ENCODE measurements around the gene PAX7. TPM values are rescaled to one million over a fixed set of nuclear protein-coding genes. Genes with fewer than 3 reads are reported as not detected.

Gene PAX7
- total RNA-seq, 1 experiment from 2014 or later = 0.15 TPM

DNA sequence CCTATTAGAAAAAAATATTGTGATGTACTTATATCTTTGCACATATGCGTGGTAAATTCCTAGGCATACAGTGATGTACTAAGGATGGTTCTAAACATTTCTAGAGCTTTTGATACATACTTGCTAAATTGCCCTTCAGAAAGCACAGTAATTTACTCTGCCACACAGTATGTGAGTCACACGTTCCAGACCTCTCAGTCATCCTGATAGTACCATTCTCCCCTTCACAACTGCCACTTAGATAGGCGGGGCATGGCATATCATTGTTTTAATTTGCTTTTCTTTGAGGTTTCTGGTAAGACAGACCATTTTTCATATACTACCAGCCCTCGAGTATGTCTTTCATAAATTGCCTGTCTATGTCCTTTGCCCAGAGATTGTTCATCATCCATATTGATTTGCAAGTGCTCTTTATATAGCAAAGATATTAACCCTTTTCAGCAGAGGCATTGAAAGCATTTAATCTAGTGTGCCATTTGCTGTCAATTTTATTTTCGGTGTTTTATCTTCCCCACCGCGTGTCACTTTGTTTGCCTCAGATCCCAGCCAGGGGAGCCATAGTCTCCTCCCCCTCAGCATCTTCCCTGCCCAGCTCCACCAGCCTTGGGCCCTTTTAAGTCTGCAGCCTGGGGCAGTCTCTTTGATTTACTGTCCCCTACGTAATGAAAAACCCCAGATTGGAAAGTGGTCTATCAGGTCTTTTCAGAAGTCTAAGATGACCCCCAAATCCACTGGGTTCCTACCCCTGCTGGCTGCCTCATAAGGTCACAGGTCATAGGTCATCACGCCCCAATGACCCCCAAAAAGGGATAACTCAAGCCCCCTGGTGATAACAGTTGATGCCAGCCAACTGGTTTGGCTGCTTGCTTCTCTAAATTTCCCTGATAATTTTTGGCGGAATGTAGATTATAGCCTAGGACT lies 11.8 kb upstream of the PAX7 start:
- no peak overlapping the region for H3K18ac ChIP-seq (ENCODE audit: insufficient read length, low read depth, low read length)
- no peak overlapping the region for H3K23ac ChIP-seq (ENCODE audit: insufficient read length, low read depth, low read length)
- peaks cover 5 to 7% of the 10 kb centered on the region in 2 experiments; a peak in 2 of 4 replicates for H3K4me1 Mint-ChIP-seq
- no peak overlapping the region for H2AK5ac ChIP-seq (ENCODE audit: insufficient read length, low read length)
- H2BK15ac ChIP-seq (ENCODE audit: low read depth, low read length) = no peak overlapping the region
- H2AFZ ChIP-seq (ENCODE audit: low read length) = no peak overlapping the region
- no peak overlapping the region for H2BK120ac ChIP-seq (ENCODE audit: low read depth, low read length, poor library complexity, severe bottlenecking)
- no peaks in the 10 kb centered on the region for H4K20me1 ChIP-seq (ENCODE audit: control insufficient read depth, insufficient read depth, insufficient read length)
- H3K79me1 ChIP-seq (ENCODE audit: insufficient read depth, low read depth, low read length, poor library complexity, severe bottlenecking) = no peaks in the 10 kb centered on the region
- no peak overlapping the region for H3K4ac ChIP-seq (ENCODE audit: low read depth, low read length)
- no peak overlapping the region for H2BK20ac ChIP-seq (ENCODE audit: low read depth, low read length, poor library complexity, severe bottlenecking)
- no peak overlapping the region for H3K4me2 ChIP-seq (ENCODE audit: insufficient read depth, insufficient read length, low read length)
- no peaks in the 10 kb centered on the region for H3K9me3 ChIP-seq (ENCODE audit: control insufficient read depth, low read depth, low read length)
- H3K9me3 Mint-ChIP-seq = no peaks in the 10 kb centered on the region; a peak in 1 of 5 replicates
- H3K23me2 ChIP-seq (ENCODE audit: insufficient read length, low read depth, low read length, poor library complexity, severe bottlenecking) = no peaks in the 10 kb centered on the region
- H3K4me1 ChIP-seq (ENCODE audit: insufficient read depth, low read length) = no peaks in the 10 kb centered on the region
- no peak overlapping the region for H3K56ac ChIP-seq (ENCODE audit: insufficient read length, low read depth, low read length)
- H3K4me3 Mint-ChIP-seq = no peak overlapping the region
- no peaks in the 10 kb centered on the region for H3K36me3 Mint-ChIP-seq (ENCODE audit: insufficient read depth in 1 of 3, low read depth in 3 of 3)
- H3K27ac ChIP-seq (ENCODE audit: insufficient read length, low read depth, low read length) = no peak overlapping the region
- no CpG with 5 or more reads among the region's 10 CpGs for WGBS (ENCODE audit: extremely low coverage, insufficient read length, low lambda C conversion rate)
- no peak overlapping the region; a peak in 1 of 7 replicates for H3K27ac Mint-ChIP-seq
- TF ChIP-seq CTCF (conservative IDR thresholded peaks at IDR 0.05) = no peak
- H2BK5ac ChIP-seq (ENCODE audit: insufficient read length, low read length) = no peak overlapping the region
- no peak overlapping the region for H4K91ac ChIP-seq (ENCODE audit: insufficient read length, low read depth, low read length)
- peaks cover 100% of the 10 kb centered on the region for H3K27me3 Mint-ChIP-seq (ENCODE audit: low read depth)
- no peak overlapping the region for H4K8ac ChIP-seq (replicated peaks; ENCODE audit: insufficient read length, low read depth, low read length)
- no peak overlapping the region for H2BK12ac ChIP-seq (ENCODE audit: insufficient read length, low read depth, low read length)
- H3K9ac ChIP-seq (ENCODE audit: extremely low read depth, insufficient read length, low read length) = no peak overlapping the region
- no peak overlapping the region for H4K5ac ChIP-seq (ENCODE audit: insufficient read length, low read depth, low read length)
- no peaks in the 10 kb centered on the region for H3K27me3 ChIP-seq (ENCODE audit: insufficient read depth, low read length)
- H3T11ph ChIP-seq (ENCODE audit: low read length) = no peak overlapping the region
- H3K14ac ChIP-seq (ENCODE audit: insufficient read depth, low read length) = no peak overlapping the region
- no peak for DNase-seq
- H3K79me2 ChIP-seq (ENCODE audit: insufficient read depth, low read length) = no peaks in the 10 kb centered on the region

Measured in H9 (cell line).